Dedifferentiated amniotic fluid mesenchymal stem cell (primary cell): ENCODE data around the gene MAPRE3.
A peak's percentile ranks its signal among the peaks of the same experiment; 100 is the strongest.

Experiments used
- DNase-seq: peaks from one replicate; pipeline ENCODE4 v3.0.0-alpha.2; 2016; ENCODE audit errors: extremely low spot score

Gene MAPRE3

GRCh38 chr2:27040282-27040681, 69.8 kb downstream of the MAPRE3 start:
- no peak for DNase-seq

- DNase-seq = no peak
These were observed 71.3 kb downstream of the MAPRE3 start for GRCh38 chr2:27041752-27042151.

GRCh38 chr2:27042159-27042661, 71.8 kb downstream of the MAPRE3 start:
- DNase-seq = no peak

GRCh38 chr2:27042985-27043634, 72.7 kb downstream of the MAPRE3 start:
- DNase-seq = no peak

- DNase-seq = no peak
These were observed 79.2 kb downstream of the MAPRE3 start for GRCh38 chr2:27049422-27050280.

- DNase-seq = peak; percentile 97
These were observed 80.0 kb downstream of the MAPRE3 start for GRCh38 chr2:27050281-27050995.

- peak; percentile 87 for DNase-seq
These were observed 80.8 kb downstream of the MAPRE3 start, which contains the start of gene AGBL5 for GRCh38 chr2:27050996-27051901. Gene AGBL5 (plus strand): TSS chr2:27051668. CDS start chr2:27052959, 1,291 bp downstream.

- DNase-seq = no peak
These were observed 81.6 kb downstream of the MAPRE3 start for GRCh38 chr2:27051902-27052645.

GRCh38 chr2:27053321-27053720, 82.9 kb downstream of the MAPRE3 start:
- no peak for DNase-seq

GRCh38 chr2:27053776-27054175, 83.3 kb downstream of the MAPRE3 start:
- DNase-seq = no peak

- DNase-seq = no peak
These were observed 84.3 kb downstream of the MAPRE3 start for GRCh38 chr2:27054721-27055120.

- no peak for DNase-seq
These were observed 86.7 kb downstream of the MAPRE3 start for GRCh38 chr2:27057184-27057583.

GRCh38 chr2:27058210-27058609, 87.8 kb downstream of the MAPRE3 start:
- DNase-seq = no peak

GRCh38 chr2:27059141-27059820, 88.8 kb downstream of the MAPRE3 start:
- DNase-seq = no peak

GRCh38 chr2:27060323-27060722, 89.9 kb downstream of the MAPRE3 start:
- DNase-seq = no peak

GRCh38 chr2:27065128-27065527, 94.7 kb downstream of the MAPRE3 start:
- no peak for DNase-seq

- no peak for DNase-seq
These were observed 96.9 kb downstream of the MAPRE3 start for GRCh38 chr2:27067385-27067784.

GRCh38 chr2:27069436-27069835, 99.0 kb downstream of the MAPRE3 start:
- no peak for DNase-seq

- no peak for DNase-seq
These were observed 99.7 kb downstream of the MAPRE3 start for GRCh38 chr2:27069961-27070618.
